HepG2 (cell line): ENCODE measurements around the gene ZNF48. TPM values are rescaled to one million over a fixed set of nuclear protein-coding genes. Genes with fewer than 3 reads are reported as not detected.
A peak's percentile ranks its signal among the peaks of the same experiment; 100 is the strongest.

Experiments
- E2F1 ChIP-seq: sonication (generic); formaldehyde crosslinking; IDR thresholded peaks from 2 replicates; pipeline ENCODE4 v1.5.0; 2020; ENCODE audit warnings: missing genetic modification reagents
- EZH2 ChIP-seq: conservative IDR thresholded peaks from 2 replicates; pipeline ENCODE4 v1.6.1; 2012; ENCODE audit warnings: mild to moderate bottlenecking, low read depth, low read length, moderate library complexity
- GPN1 ChIP-seq: sonication (generic); formaldehyde crosslinking; IDR thresholded peaks from 2 replicates; pipeline ENCODE4 v1.5.1; 2020; ENCODE audit warnings: missing genetic modification reagents, borderline replicate concordance
- GZF1 ChIP-seq: sonication (generic); formaldehyde crosslinking; IDR thresholded peaks from 2 replicates; pipeline ENCODE4 v1.5.1; 2020; ENCODE audit warnings: mild to moderate bottlenecking, missing genetic modification reagents
- HNRNPLL ChIP-seq: fragments of 200-400 bp; formaldehyde crosslinking; IDR thresholded peaks from 2 replicates; pipeline ENCODE4 v1.6.1; 2017; ENCODE audit warnings: mild to moderate bottlenecking, low read depth, low read length; ENCODE audit not compliant: poor library complexity, severe bottlenecking
- IKZF5 ChIP-seq: IDR thresholded peaks from 2 replicates; pipeline ENCODE4 v1.6.1; 2018; ENCODE audit warnings: missing genetic modification reagents, mild to moderate bottlenecking, missing compliant biosample characterization
- NR2C2 ChIP-seq: sonication (generic); formaldehyde crosslinking; IDR thresholded peaks from 2 replicates; pipeline ENCODE4 v1.4.0; 2020; ENCODE audit warnings: missing genetic modification reagents, mild to moderate bottlenecking, moderate library complexity, borderline replicate concordance
- RAD21 ChIP-seq: fragments of 450-650 bp; formaldehyde crosslinking; IDR thresholded peaks from 2 replicates; pipeline ENCODE4 v1.5.0; 2020; ENCODE audit warnings: mild to moderate bottlenecking
- RARG ChIP-seq: sonication (generic); formaldehyde crosslinking; IDR thresholded peaks from 2 replicates; pipeline ENCODE4 v1.4.0; 2020; ENCODE audit warnings: low read depth, mild to moderate bottlenecking, missing genetic modification reagents
- ZBTB26 ChIP-seq: IDR thresholded peaks from 2 replicates; pipeline ENCODE4 v1.6.1; 2016; ENCODE audit warnings: missing compliant biosample characterization, missing genetic modification reagents, borderline replicate concordance
- ZBTB4 ChIP-seq: sonication (generic); formaldehyde crosslinking; IDR thresholded peaks from 2 replicates; pipeline ENCODE4 v1.4.0; 2020; ENCODE audit warnings: missing genetic modification reagents, mild to moderate bottlenecking, borderline replicate concordance
- ZNF232 ChIP-seq: sonication (generic); formaldehyde crosslinking; IDR thresholded peaks from 2 replicates; pipeline ENCODE4 v1.4.0; 2020; ENCODE audit warnings: missing genetic modification reagents, borderline replicate concordance
- ZNF274 ChIP-seq: sonication (generic); formaldehyde crosslinking; IDR thresholded peaks from 2 replicates; pipeline ENCODE4 v1.5.1; 2020; ENCODE audit warnings: mild to moderate bottlenecking, missing genetic modification reagents
- ZNF33B ChIP-seq: sonication (generic); formaldehyde crosslinking; IDR thresholded peaks from 2 replicates; pipeline ENCODE4 v1.5.1; 2020; ENCODE audit warnings: mild to moderate bottlenecking, missing genetic modification reagents
- ZNF354B ChIP-seq: sonication (generic); formaldehyde crosslinking; IDR thresholded peaks from 2 replicates; pipeline ENCODE4 v1.8.0; 2022; ENCODE audit warnings: mild to moderate bottlenecking, missing genetic modification reagents
- ZNF558 ChIP-seq: sonication (generic); formaldehyde crosslinking; IDR thresholded peaks from 2 replicates; pipeline ENCODE4 v1.9.0; 2022; ENCODE audit warnings: mild to moderate bottlenecking, missing genetic modification reagents, borderline replicate concordance
- ZNF567 ChIP-seq: sonication (generic); formaldehyde crosslinking; IDR thresholded peaks from 2 replicates; pipeline ENCODE4 v1.8.1; 2023; ENCODE audit warnings: mild to moderate bottlenecking, missing genetic modification reagents, borderline replicate concordance
- ZNF713 ChIP-seq: sonication (generic); formaldehyde crosslinking; IDR thresholded peaks from 2 replicates; pipeline ENCODE4 v1.4.0; 2020; ENCODE audit warnings: mild to moderate bottlenecking, missing genetic modification reagents
- ZNF773 ChIP-seq: sonication (generic); formaldehyde crosslinking; IDR thresholded peaks from 2 replicates; pipeline ENCODE4 v1.4.0; 2020; ENCODE audit warnings: missing genetic modification reagents, borderline replicate concordance
- ZNF839 ChIP-seq: sonication (generic); formaldehyde crosslinking; IDR thresholded peaks from 2 replicates; pipeline ENCODE4 v1.4.0; 2020; ENCODE audit warnings: missing genetic modification reagents, mild to moderate bottlenecking, borderline replicate concordance
- polyA plus RNA-seq, 8 experiments: library from polyadenylated mRNA; depleted of rRNA in 3 of 8; stranded (reverse) in 7 of 8; unstranded in 1 of 8; fragments of >200 nt; fragmentation: Illumina TruSeq in 4 of 8; extraction: Trizol in 4 of 8; gene quantifications; 2 replicates each; pipeline versions ENCODE4 v1.2.1 to v1.2.3, GENCODE V29; 2011 to 2016; ENCODE audit warnings: low read depth in 4 of 8, missing spikeins in 1 of 8, mixed read lengths in 1 of 8; ENCODE audit not compliant: insufficient read depth in 1 of 8
- total RNA-seq, 5 experiments: library from RNA; depleted of rRNA; stranded (reverse); fragments of >200 nt; fragmentation: Illumina TruSeq; extraction: Trizol; gene quantifications; 2 replicates each; pipeline ENCODE4 v1.2.3, GENCODE V29; 2016; ENCODE audit warnings: low read depth in 1 of 5

ZNF48 gene
- total and polyA plus RNA-seq, 2 of the 13 experiments (the other 11 are each of a cell fraction or from before 2014, with no cell fraction given): 9.9 to 12.3 TPM

GRCh38 chr16:30407102-30407803 is 12.0 kb downstream of the ZNF48 start, which contains the start of gene ZNF771 (continued):
- 0 out of 2 replicates have a peak, but pooled peaks have one; percentile 25 for TF ChIP-seq ZNF232
- TF ChIP-seq ZNF274 (CRISPR knock-in tag): peak; percentile 95
- TF ChIP-seq ZBTB4 (CRISPR knock-in tag): peak; percentile 95; the same call in 1 of the 2 replicates
- TF ChIP-seq GZF1: peak; percentile 85; the same call in 1 of the 2 replicates
- peak; percentile 64; the same call in 1 of the 2 replicates for TF ChIP-seq ZNF558
- TF ChIP-seq RARG (CRISPR knock-in tag): 0 out of 2 replicates have a peak, but pooled peaks have one; percentile 17
- peak; percentile 56; the same call in 1 of the 2 replicates for TF ChIP-seq NR2C2 (CRISPR knock-in tag)
- TF ChIP-seq GPN1 (CRISPR knock-in tag): 0 out of 2 replicates have a peak, but pooled peaks have one; percentile 64
- TF ChIP-seq E2F1 (CRISPR knock-in tag): peak; percentile 56; the same call in 1 of the 2 replicates
- no peak for TF ChIP-seq ZBTB26 (CRISPR knock-in tag)
- TF ChIP-seq ZNF567 (CRISPR knock-in tag): no peak; the same call in 1 of the 2 replicates
- no peak for TF ChIP-seq EZH2
- peak; percentile 75 for TF ChIP-seq HNRNPLL
- TF ChIP-seq ZNF354B (CRISPR knock-in tag): peak; percentile 89
- TF ChIP-seq ZNF773: no peak; the same call in 1 of the 2 replicates
- peak; percentile 83; the same call in 1 of the 2 replicates for TF ChIP-seq ZNF33B (CRISPR knock-in tag)
- TF ChIP-seq RAD21: peak; percentile 75
- TF ChIP-seq ZNF839 (CRISPR knock-in tag): peak; percentile 89; the same call in 1 of the 2 replicates
- TF ChIP-seq ZNF713: 0 out of 2 replicates have a peak, but pooled peaks have one; percentile 42
- TF ChIP-seq IKZF5 (CRISPR knock-in tag): peak; percentile 72; the same call in 1 of the 2 replicates
